Measurements from ENCODE around the gene RANBP9.

GRCh38 chr6:13676551-13677156, 35.0 kb downstream of the RANBP9 start:
- TF ChIP-seq CTCF (conservative IDR thresholded peaks at IDR 0.05; ENCODE audit: low read depth, low read length) (no peak), EZH2 (IDR thresholded peaks at IDR 0.05; ENCODE audit: low read length, unreplicated experiment) (no peak)
